Thoracic aorta (tissue), 2 donors: ENCODE results near the gene TRPM3. TPM values are rescaled to one million over a fixed set of nuclear protein-coding genes. Genes with fewer than 3 reads are reported as not detected.

Experiments used
- ATAC-seq: fragments of 150-250 bp; one replicate; pipeline ENCODE4 v1.8.0; 2017; ENCODE audit warnings: low read depth; ENCODE audit not compliant: insufficient number of reproducible peaks, low FRiP score
- DNase-seq: peaks from one replicate; pipeline ENCODE4 v3.0.0-alpha.2; 2020; ENCODE audit warnings: low spot score
- H3K27ac ChIP-seq, 2 donors: fragments of 200-600 bp; sonication (generic); 1 replicate in 1 of 2; 2 replicates in 1 of 2; pipeline ENCODE4 v1.5.1; 2016; ENCODE audit warnings: mild to moderate bottlenecking in 2 of 2, moderate library complexity in 2 of 2
- H3K27me3 ChIP-seq: fragments of 200-600 bp; sonication (generic); replicated peaks from 2 replicates; pipeline ENCODE4 v1.6.0; 2016; ENCODE audit warnings: mild to moderate bottlenecking; ENCODE audit not compliant: insufficient read depth
- H3K36me3 ChIP-seq: fragments of 200-600 bp; sonication (generic); one replicate; pipeline ENCODE4 v1.5.1; 2016
- H3K4me1 ChIP-seq, 2 donors: fragments of 200-600 bp; sonication (generic); 1 replicate in 1 of 2; 2 replicates in 1 of 2; pipeline versions ENCODE4 v1.5.1 to v1.6.0; 2016; ENCODE audit warnings: low read depth in 2 of 2, mild to moderate bottlenecking in 1 of 2; ENCODE audit not compliant: control insufficient read depth in 1 of 2
- H3K4me3 ChIP-seq: fragments of 200-600 bp; sonication (generic); 2 replicates; pipeline ENCODE4 v1.5.1; 2016; ENCODE audit warnings: mild to moderate bottlenecking
- H3K9me3 ChIP-seq: fragments of 200-600 bp; sonication (generic); 2 replicates; pipeline ENCODE4 v1.5.1; 2016
- total RNA-seq, 2 donors: library from RNA; depleted of rRNA; stranded (reverse); fragments of >200 nt; gene quantifications; one replicate each; pipeline versions ENCODE4 v1.1.0 to v1.2.3, GENCODE V29; 2016
- TF ChIP-seq, protein P1 (sequence below): fragments of 200-600 bp; sonication (generic); IDR thresholded peaks from one replicate; pipeline ENCODE4 v1.5.1; 2019; ENCODE audit warnings: antibody characterized with exemption

TRPM3 gene
- total RNA-seq, 2 donors from 2014 or later = 2.1 to 5.0 TPM

DNA sequence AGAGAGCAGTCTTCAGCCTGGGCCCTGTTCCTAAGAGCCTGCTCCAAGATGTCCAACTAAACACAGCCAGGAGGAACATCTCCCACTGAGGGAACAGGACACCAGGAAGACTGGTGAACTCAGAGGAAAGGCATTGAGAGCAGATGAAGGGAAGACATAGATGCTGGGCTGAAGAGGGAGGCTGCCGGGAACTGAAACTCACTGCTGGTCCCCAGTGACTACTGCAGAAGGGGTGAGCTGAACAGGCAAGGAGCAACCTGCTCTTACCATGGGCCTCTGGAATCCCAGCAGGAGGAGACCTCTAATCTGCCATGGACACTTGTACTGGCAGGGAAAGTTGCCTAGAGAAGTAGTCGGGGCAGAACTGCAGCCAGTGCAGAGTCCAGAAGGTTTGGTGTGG lies 95.7 kb downstream of the TRPM3 start:
- TF ChIP-seq, protein P1, sequence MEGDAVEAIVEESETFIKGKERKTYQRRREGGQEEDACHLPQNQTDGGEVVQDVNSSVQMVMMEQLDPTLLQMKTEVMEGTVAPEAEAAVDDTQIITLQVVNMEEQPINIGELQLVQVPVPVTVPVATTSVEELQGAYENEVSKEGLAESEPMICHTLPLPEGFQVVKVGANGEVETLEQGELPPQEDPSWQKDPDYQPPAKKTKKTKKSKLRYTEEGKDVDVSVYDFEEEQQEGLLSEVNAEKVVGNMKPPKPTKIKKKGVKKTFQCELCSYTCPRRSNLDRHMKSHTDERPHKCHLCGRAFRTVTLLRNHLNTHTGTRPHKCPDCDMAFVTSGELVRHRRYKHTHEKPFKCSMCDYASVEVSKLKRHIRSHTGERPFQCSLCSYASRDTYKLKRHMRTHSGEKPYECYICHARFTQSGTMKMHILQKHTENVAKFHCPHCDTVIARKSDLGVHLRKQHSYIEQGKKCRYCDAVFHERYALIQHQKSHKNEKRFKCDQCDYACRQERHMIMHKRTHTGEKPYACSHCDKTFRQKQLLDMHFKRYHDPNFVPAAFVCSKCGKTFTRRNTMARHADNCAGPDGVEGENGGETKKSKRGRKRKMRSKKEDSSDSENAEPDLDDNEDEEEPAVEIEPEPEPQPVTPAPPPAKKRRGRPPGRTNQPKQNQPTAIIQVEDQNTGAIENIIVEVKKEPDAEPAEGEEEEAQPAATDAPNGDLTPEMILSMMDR = no peak
- Histone ChIP-seq H3K4me1 (no peaks in the 10 kb centered on the region), H3K27me3 (no peaks in the 10 kb centered on the region), H3K4me3 (no peak overlapping the region), H3K27ac (no peak overlapping the region), H3K36me3 (no peaks in the 10 kb centered on the region), H3K9me3 (no peaks in the 10 kb centered on the region)
- DNase-seq (no peak), ATAC-seq (no peak)

DNA sequence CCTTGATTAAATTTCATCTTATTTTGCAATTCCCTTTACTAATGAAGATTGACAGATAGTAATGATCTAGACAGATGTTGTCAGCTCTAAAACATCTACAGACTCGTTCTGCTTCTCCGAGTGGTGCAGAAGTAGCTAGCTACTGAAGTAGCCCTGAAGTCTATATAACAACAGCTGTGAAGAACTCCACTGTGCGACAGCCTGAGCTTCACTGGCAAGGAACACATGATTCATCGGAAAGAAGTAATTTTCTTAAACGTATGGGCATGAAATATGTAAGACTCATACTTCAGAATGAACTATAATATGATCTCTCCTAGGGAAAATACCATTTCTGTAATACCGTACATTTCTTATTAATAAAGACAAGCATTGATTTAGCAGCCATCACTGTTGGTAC lies 96.2 kb downstream of the TRPM3 start:
- Histone ChIP-seq H3K4me1 (no peaks in the 10 kb centered on the region), H3K9me3 (no peaks in the 10 kb centered on the region), H3K27me3 (no peaks in the 10 kb centered on the region), H3K4me3 (no peak overlapping the region), H3K36me3 (no peaks in the 10 kb centered on the region), H3K27ac (no peak overlapping the region)
- TF ChIP-seq, protein P1 = no peak
- ATAC-seq = no peak
- DNase-seq = no peak

DNA sequence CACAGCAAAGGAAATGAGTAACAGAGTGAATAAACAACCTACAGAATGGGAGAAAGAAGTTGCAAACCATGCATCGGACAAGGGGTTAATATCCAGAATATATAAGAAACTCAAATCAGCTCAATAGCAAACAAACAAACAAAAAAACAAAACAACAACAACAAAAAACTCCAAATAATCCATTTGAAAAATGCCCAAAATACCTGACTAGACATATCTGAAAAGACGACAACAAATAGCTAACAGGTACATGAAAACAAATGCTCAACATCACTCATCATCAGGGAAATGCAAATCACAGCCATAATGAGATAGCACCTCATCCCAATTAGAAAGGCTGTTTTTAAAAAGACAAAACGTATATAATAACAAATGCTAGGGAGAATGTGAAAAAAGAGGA lies 111.2 kb downstream of the TRPM3 start:
- no peaks in the 10 kb centered on the region for H3K36me3 ChIP-seq
- H3K27me3 ChIP-seq = no peaks in the 10 kb centered on the region
- TF ChIP-seq, protein P1 = no peak
- H3K27ac ChIP-seq = no peak overlapping the region
- DNase-seq = no peak
- no peaks in the 10 kb centered on the region for H3K4me1 ChIP-seq
- ATAC-seq = no peak
- H3K4me3 ChIP-seq = no peak overlapping the region
- peaks cover 8% of the 10 kb centered on the region for H3K9me3 ChIP-seq

DNA sequence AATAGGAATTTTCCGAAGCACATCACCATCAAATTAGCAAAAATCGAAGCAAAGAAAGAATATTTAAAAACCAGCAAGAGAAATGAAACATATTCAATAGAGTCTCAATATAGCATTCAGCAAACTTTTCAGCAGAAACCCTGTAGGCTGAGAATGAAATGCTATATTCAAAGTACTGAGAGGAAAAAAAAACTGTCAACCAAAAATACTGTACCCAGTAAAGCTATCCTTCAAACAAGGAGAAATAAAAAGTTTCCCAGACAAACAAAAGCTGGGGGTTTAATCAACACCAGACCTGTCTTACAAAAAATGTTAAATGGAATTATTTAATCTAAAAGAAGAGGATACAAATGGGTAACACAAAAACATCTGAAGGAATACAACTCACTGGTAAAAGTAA lies 116.0 kb downstream of the TRPM3 start:
- Histone ChIP-seq H3K27me3 (no peaks in the 10 kb centered on the region), H3K4me3 (no peak overlapping the region), H3K27ac (no peak overlapping the region), H3K9me3 (peaks cover 12% of the 10 kb centered on the region), H3K4me1 (peaks cover under 1 to 4% of the 10 kb centered on the region in 2 donors), H3K36me3 (no peaks in the 10 kb centered on the region)
- no peak for DNase-seq
- no peak for ATAC-seq
- TF ChIP-seq, protein P1 = no peak

DNA sequence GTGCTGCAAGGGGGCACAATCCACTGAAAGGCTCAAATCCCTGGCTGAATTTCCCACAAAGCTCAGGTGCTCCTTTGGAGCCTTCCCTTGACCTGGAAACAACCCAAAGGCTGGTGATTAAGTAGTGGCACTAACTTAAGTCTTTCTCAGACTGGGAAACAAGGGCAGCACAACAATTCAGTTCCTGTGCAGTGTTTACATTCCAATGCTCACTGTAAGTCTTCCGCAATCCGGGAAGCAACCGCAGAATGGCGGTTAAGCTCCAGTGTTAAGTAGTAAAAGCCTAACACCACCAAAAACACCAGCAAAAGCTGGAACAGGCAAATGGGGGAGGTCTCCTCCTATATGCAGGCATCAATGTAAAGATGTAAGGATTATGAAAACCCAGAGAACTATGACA lies 117.2 kb downstream of the TRPM3 start:
- H3K27ac ChIP-seq = no peak overlapping the region
- TF ChIP-seq, protein P1 = no peak

More for the DNA sequence above, 117.2 kb downstream of the TRPM3 start:
- Histone ChIP-seq H3K27me3 (no peaks in the 10 kb centered on the region), H3K9me3 (peaks cover 12% of the 10 kb centered on the region), H3K4me1 (peaks cover 7 to 13% of the 10 kb centered on the region in 2 donors), H3K36me3 (no peaks in the 10 kb centered on the region), H3K4me3 (no peak overlapping the region)
- DNase-seq (no peak), ATAC-seq (no peak)
